B cell (primary cell): Measurements from ENCODE around the gene CHMP1B.

ENCODE experiments used
- CTCF ChIP-seq: fragments of 200-600 bp; IDR thresholded peaks from one replicate; pipeline ENCODE4 v1.8.0; 2022; ENCODE audit warnings: antibody characterized with exemption, mild to moderate bottlenecking
- EZH2 ChIP-seq: IDR thresholded peaks from 2 replicates; pipeline ENCODE4 v1.6.1; 2012; ENCODE audit warnings: borderline replicate concordance, low read depth, mild to moderate bottlenecking, moderate library complexity, low read length; ENCODE audit not compliant: insufficient read depth, poor library complexity, severe bottlenecking

DNA sequence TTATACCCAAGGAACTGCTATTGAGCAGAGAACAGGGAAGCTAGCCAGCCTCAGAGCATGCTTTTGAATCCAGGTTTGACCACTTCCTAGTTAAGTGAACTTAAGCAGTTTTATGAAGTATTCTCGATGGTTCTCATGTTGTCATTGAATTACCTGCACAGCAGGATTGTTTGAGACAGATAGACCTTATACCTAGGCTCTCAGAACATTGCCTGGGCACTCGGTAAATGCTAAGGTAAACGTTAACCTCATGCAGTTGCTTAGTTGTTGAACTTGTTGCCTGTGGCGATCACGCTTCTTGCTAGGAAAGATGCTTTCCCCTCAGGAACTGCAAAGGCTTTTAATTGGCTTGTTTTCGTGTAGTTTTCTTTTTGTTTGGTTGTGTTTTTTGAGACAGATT lies 34.0 kb upstream of the CHMP1B start:
- TF ChIP-seq CTCF (no peak), EZH2 (no peak)
